HG02938 (cell line): ENCODE results near the gene BABAM1.
"Not testable (repeated sequence)": the region's sequence is repeated elsewhere in the genome, so short reads cannot be mapped to it uniquely, and the experiment has no call there.

Experiments
- ATAC-seq: cut with Tn5 transposase; IDR thresholded peaks from one replicate; pipeline ENCODE4 v1.9.1; 2021; ENCODE audit warnings: mild to moderate bottlenecking, moderate library complexity; ENCODE audit not compliant: unreplicated experiment

Gene BABAM1

GRCh38 chr19:17268754-17269153 is 1.5 kb downstream of the BABAM1 start:
- ATAC-seq: no peak

GRCh38 chr19:17274892-17275291 is 7.6 kb downstream of the BABAM1 start:
- not testable (repeated sequence) for ATAC-seq

GRCh38 chr19:17275441-17276175 is 8.4 kb downstream of the BABAM1 start:
- no peak for ATAC-seq

- no peak for ATAC-seq
These were observed 12.2 kb downstream of the BABAM1 start for GRCh38 chr19:17279436-17279835.

- no peak for ATAC-seq
These were observed 14.4 kb downstream of the BABAM1 start, which contains the start of gene ANKLE1 for GRCh38 chr19:17281391-17282304. Gene ANKLE1 (plus strand): TSS chr19:17281901. CDS start chr19:17281921, 20 bp downstream.

GRCh38 chr19:17282488-17283125 is 15.4 kb downstream of the BABAM1 start:
- peak; percentile 57 for ATAC-seq

- ATAC-seq: no peak
These were observed 16.3 kb downstream of the BABAM1 start for GRCh38 chr19:17283504-17283996.

GRCh38 chr19:17285415-17286135 is 18.3 kb downstream of the BABAM1 start:
- ATAC-seq: no peak

GRCh38 chr19:17286263-17286662 is 19.0 kb downstream of the BABAM1 start:
- ATAC-seq: no peak

- ATAC-seq: no peak
These were observed 19.5 kb downstream of the BABAM1 start for GRCh38 chr19:17286752-17287151.

GRCh38 chr19:17289489-17289888 is 22.2 kb downstream of the BABAM1 start:
- no peak for ATAC-seq

- ATAC-seq: peak; percentile 66
These were observed 25.2 kb downstream of the BABAM1 start for GRCh38 chr19:17292301-17293074.

GRCh38 chr19:17293605-17294004 is 26.4 kb downstream of the BABAM1 start:
- ATAC-seq: no peak

- no peak for ATAC-seq
These were observed 27.0 kb downstream of the BABAM1 start for GRCh38 chr19:17294051-17294891.

GRCh38 chr19:17295551-17295950 is 28.3 kb downstream of the BABAM1 start:
- not testable (repeated sequence) for ATAC-seq

GRCh38 chr19:17296273-17296672 is 29.0 kb downstream of the BABAM1 start:
- no peak for ATAC-seq

GRCh38 chr19:17296976-17297375 is 29.7 kb downstream of the BABAM1 start:
- ATAC-seq: no peak

- no peak for ATAC-seq
These were observed 33.9 kb downstream of the BABAM1 start for GRCh38 chr19:17300992-17301619.
